Neural cell (in vitro differentiated cells): ENCODE data around the gene KRTAP5-2. TPM values are rescaled to one million over a fixed set of nuclear protein-coding genes. Genes with fewer than 3 reads are reported as not detected.

Source experiments
- H2AFZ ChIP-seq: fragments of 200-600, 300-800 bp; sonication (generic), shearing (Covaris generic); 2 replicates; pipeline ENCODE4 v1.6.0; 2014; ENCODE audit warnings: low read depth, mild to moderate bottlenecking, antibody characterized with exemption, low read length, moderate library complexity
- H3F3A ChIP-seq: fragments of 200-600 bp; shearing (Covaris generic); 2 replicates; pipeline ENCODE4 v1.6.1; 2016; ENCODE audit warnings: mild to moderate bottlenecking, moderate library complexity, mixed read lengths, antibody characterized with exemption, low read length; ENCODE audit not compliant: insufficient read depth, poor library complexity, severe bottlenecking
- H3K27ac ChIP-seq: fragments of 200-600, 300-800 bp; sonication (generic), shearing (Covaris generic); 2 replicates; pipeline ENCODE4 v1.5.1; 2014; ENCODE audit warnings: mild to moderate bottlenecking, low read length, moderate library complexity
- H3K27me3 ChIP-seq: fragments of 300-800, 200-600 bp; sonication (generic), shearing (Covaris generic); 2 replicates; pipeline ENCODE4 v1.6.0; 2014; ENCODE audit warnings: mild to moderate bottlenecking, low read depth, low read length, moderate library complexity; ENCODE audit not compliant: insufficient read depth
- H3K36me3 ChIP-seq: fragments of 300-800, 200-600 bp; sonication (generic), shearing (Covaris generic); 2 replicates; pipeline ENCODE4 v1.5.1; 2014; ENCODE audit warnings: mild to moderate bottlenecking, antibody characterized with exemption, low read length, moderate library complexity; ENCODE audit not compliant: insufficient read depth
- H3K4me2 ChIP-seq: fragments of 300-800, 200-600 bp; sonication (generic), shearing (Covaris generic); 2 replicates; pipeline ENCODE4 v1.6.0; 2014; ENCODE audit warnings: mild to moderate bottlenecking, low read length
- H3K4me3 ChIP-seq: fragments of 300-800, 200-600 bp; sonication (generic), shearing (Covaris generic); 2 replicates; pipeline ENCODE4 v1.5.1; 2014; ENCODE audit warnings: mild to moderate bottlenecking, low read length, moderate library complexity
- H3K79me2 ChIP-seq: fragments of 200-600 bp; shearing (Covaris generic); replicated peaks from 2 replicates; pipeline ENCODE4 v1.6.0; 2014; ENCODE audit warnings: mild to moderate bottlenecking, low read length, moderate library complexity; ENCODE audit not compliant: insufficient read depth
- H3K9ac ChIP-seq: fragments of 300-800, 200-600 bp; sonication (generic), shearing (Covaris generic); 2 replicates; pipeline ENCODE4 v1.6.1; 2016; ENCODE audit warnings: mild to moderate bottlenecking, low read length, mixed read lengths
- H3K9me2 ChIP-seq: fragments of 200-600 bp; shearing (Covaris generic); 2 replicates; pipeline ENCODE4 v1.6.1; 2016; ENCODE audit warnings: mild to moderate bottlenecking, low read length, mixed read lengths; ENCODE audit not compliant: insufficient read depth
- H3K9me3 ChIP-seq: fragments of 200-600, 300-800 bp; sonication (generic), shearing (Covaris generic); 2 replicates; pipeline ENCODE4 v1.6.1; 2016; ENCODE audit warnings: mild to moderate bottlenecking, mixed run types, low read length, moderate library complexity, mixed read lengths
- H4K20me1 ChIP-seq: fragments of 200-600 bp; shearing (Covaris generic); 2 replicates; pipeline ENCODE4 v1.6.1; 2016; ENCODE audit warnings: mild to moderate bottlenecking, mixed run types; ENCODE audit not compliant: insufficient read depth
- EP300 ChIP-seq: fragments of 450-650 bp; conservative IDR thresholded peaks from 2 replicates; pipeline ENCODE4 v1.6.1; 2014; ENCODE audit warnings: antibody characterized with exemption, mild to moderate bottlenecking, moderate library complexity; ENCODE audit not compliant: poor library complexity, severe bottlenecking
- EZH2 ChIP-seq: fragments of 200-600, 300-800 bp; shearing (Covaris generic), sonication (generic); IDR thresholded peaks from 2 replicates; pipeline ENCODE4 v1.6.1; 2014; ENCODE audit warnings: antibody characterized with exemption, low read length, borderline replicate concordance, mild to moderate bottlenecking; ENCODE audit not compliant: insufficient read depth, poor library complexity, severe bottlenecking
- MXI1 ChIP-seq: fragments of 450-650 bp; conservative IDR thresholded peaks from 2 replicates; pipeline ENCODE4 v1.6.1; 2014; ENCODE audit warnings: antibody characterized with exemption, mild to moderate bottlenecking; ENCODE audit not compliant: poor library complexity, severe bottlenecking
- POLR2AphosphoS5 ChIP-seq: IDR thresholded peaks from 2 replicates; pipeline ENCODE4 v1.6.1; 2012
- RAD21 ChIP-seq: fragments of 450-650 bp; conservative IDR thresholded peaks from 2 replicates; pipeline ENCODE4 v1.6.1; 2014; ENCODE audit warnings: antibody characterized with exemption, mild to moderate bottlenecking, moderate library complexity
- SMC3 ChIP-seq: fragments of 450-650 bp; conservative IDR thresholded peaks from 2 replicates; pipeline ENCODE4 v1.6.1; 2014; ENCODE audit warnings: antibody characterized with exemption, mild to moderate bottlenecking, moderate library complexity; ENCODE audit not compliant: poor library complexity
- TAF1 ChIP-seq: IDR thresholded peaks from 2 replicates; pipeline ENCODE4 v1.6.1; 2012; ENCODE audit warnings: low read depth
- polyA plus RNA-seq: library from polyadenylated mRNA; depleted of rRNA; stranded (reverse); fragments of >200 nt; gene quantifications from 2 replicates; pipeline ENCODE4 v1.2.3, GENCODE V29; 2014
- TF ChIP-seq, protein P1 (sequence below): fragments of 450-650 bp; IDR thresholded peaks from 2 replicates; pipeline ENCODE4 v1.5.1; 2014; ENCODE audit warnings: antibody characterized with exemption, mild to moderate bottlenecking, moderate library complexity; ENCODE audit not compliant: poor library complexity, severe bottlenecking
- TF ChIP-seq, protein P2 (sequence below): IDR thresholded peaks from 2 replicates; pipeline ENCODE4 v1.6.1; 2012; ENCODE audit warnings: borderline replicate concordance

The KRTAP5-2 gene
- polyA plus RNA-seq, 1 donor from 2014 or later = not detected

DNA sequence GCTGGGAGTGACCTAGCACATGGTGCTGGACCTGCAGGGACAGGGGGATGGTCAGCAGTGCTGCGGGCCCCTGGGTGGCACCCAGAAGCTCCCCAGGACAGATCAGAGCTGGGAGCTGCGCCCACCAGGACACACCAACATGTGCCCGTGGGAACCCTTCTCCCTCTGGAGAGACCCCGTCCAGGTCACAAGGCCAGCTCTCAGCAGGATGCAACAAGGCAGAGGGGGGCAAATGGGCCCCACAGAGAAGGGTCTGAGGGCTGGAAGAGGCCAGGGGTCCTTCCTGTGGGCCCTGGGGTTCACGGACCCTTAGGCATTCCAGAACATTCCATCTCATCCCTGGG, 32.2 kb downstream of the KRTAP5-2 start:
- Histone ChIP-seq H3F3A (no peaks in the 10 kb centered on the region), H3K9me3 (no peaks in the 10 kb centered on the region), H3K4me3 (no peak overlapping the region), H3K27me3 (no peaks in the 10 kb centered on the region), H3K9me2 (no peaks in the 10 kb centered on the region), H4K20me1 (peaks cover 43% of the 10 kb centered on the region), H3K9ac (peak overlapping the region; percentile 3), H3K36me3 (no peaks in the 10 kb centered on the region), H3K4me2 (no peak overlapping the region), H3K79me2 (peaks cover 50% of the 10 kb centered on the region), H2AFZ (no peak overlapping the region), H3K27ac (no peak overlapping the region)
- TF ChIP-seq SMC3 (no peak), EZH2 (no peak), RAD21 (no peak), MXI1 (no peak), TAF1 (no peak), EP300 (no peak), POLR2AphosphoS5 (no peak)
- TF ChIP-seq, protein P1, sequence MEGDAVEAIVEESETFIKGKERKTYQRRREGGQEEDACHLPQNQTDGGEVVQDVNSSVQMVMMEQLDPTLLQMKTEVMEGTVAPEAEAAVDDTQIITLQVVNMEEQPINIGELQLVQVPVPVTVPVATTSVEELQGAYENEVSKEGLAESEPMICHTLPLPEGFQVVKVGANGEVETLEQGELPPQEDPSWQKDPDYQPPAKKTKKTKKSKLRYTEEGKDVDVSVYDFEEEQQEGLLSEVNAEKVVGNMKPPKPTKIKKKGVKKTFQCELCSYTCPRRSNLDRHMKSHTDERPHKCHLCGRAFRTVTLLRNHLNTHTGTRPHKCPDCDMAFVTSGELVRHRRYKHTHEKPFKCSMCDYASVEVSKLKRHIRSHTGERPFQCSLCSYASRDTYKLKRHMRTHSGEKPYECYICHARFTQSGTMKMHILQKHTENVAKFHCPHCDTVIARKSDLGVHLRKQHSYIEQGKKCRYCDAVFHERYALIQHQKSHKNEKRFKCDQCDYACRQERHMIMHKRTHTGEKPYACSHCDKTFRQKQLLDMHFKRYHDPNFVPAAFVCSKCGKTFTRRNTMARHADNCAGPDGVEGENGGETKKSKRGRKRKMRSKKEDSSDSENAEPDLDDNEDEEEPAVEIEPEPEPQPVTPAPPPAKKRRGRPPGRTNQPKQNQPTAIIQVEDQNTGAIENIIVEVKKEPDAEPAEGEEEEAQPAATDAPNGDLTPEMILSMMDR = no peak
- TF ChIP-seq, protein P2, sequence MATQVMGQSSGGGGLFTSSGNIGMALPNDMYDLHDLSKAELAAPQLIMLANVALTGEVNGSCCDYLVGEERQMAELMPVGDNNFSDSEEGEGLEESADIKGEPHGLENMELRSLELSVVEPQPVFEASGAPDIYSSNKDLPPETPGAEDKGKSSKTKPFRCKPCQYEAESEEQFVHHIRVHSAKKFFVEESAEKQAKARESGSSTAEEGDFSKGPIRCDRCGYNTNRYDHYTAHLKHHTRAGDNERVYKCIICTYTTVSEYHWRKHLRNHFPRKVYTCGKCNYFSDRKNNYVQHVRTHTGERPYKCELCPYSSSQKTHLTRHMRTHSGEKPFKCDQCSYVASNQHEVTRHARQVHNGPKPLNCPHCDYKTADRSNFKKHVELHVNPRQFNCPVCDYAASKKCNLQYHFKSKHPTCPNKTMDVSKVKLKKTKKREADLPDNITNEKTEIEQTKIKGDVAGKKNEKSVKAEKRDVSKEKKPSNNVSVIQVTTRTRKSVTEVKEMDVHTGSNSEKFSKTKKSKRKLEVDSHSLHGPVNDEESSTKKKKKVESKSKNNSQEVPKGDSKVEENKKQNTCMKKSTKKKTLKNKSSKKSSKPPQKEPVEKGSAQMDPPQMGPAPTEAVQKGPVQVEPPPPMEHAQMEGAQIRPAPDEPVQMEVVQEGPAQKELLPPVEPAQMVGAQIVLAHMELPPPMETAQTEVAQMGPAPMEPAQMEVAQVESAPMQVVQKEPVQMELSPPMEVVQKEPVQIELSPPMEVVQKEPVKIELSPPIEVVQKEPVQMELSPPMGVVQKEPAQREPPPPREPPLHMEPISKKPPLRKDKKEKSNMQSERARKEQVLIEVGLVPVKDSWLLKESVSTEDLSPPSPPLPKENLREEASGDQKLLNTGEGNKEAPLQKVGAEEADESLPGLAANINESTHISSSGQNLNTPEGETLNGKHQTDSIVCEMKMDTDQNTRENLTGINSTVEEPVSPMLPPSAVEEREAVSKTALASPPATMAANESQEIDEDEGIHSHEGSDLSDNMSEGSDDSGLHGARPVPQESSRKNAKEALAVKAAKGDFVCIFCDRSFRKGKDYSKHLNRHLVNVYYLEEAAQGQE = no peak

DNA sequence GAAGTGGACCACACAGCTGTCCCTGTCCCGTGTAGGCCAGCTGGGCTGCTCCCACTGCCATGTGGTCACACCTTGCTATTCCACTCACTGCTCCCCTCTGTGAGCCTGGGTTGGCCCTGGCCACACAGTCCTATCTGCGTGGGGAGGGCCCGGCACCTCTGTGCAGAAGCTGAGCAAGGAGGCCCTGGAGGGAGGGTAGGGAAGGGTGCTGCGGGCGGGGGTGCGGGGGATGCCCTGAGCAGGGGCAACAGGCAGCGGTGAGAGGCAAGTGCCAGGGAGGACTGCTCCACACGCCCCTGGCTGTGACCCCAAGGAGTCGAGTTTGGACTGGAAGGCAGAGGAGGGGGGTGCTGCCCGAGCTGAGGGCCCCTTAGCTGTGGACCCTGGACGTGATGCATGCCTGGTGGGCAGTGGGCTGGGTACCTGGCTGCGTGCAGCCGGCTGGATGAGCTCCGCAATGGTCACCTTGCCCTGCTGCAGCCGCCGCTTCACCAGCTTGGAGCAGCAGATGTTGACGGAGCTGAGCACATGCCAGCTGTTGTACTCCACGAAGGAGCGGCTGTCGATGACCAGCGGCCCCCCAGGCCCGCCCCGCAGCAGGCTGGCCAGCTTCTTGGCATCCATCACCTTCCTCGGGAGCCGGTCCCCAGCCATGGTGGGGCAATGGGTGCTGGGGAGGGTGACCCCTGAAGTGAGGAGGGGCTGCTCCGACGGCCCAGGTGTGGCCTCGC, 32.8 kb downstream of the KRTAP5-2 start:
- peak overlapping the region; percentile 48 for H3K9ac ChIP-seq
- TF ChIP-seq EP300 (no peak), RAD21 (no peak), SMC3 (no peak), EZH2 (no peak), MXI1 (no peak), POLR2AphosphoS5 (peak; percentile 1)
- TF ChIP-seq, protein P2 = no peak
- TF ChIP-seq, protein P1 = no peak
- no peaks in the 10 kb centered on the region for H3F3A ChIP-seq
- no peak overlapping the region for H3K4me2 ChIP-seq
- H3K27ac ChIP-seq = peak overlapping the region; percentile 28
- peaks cover 45% of the 10 kb centered on the region for H3K79me2 ChIP-seq
- no peaks in the 10 kb centered on the region for H3K9me3 ChIP-seq
- no peaks in the 10 kb centered on the region for H3K27me3 ChIP-seq
- H4K20me1 ChIP-seq = peaks cover 48% of the 10 kb centered on the region
- H3K36me3 ChIP-seq = no peaks in the 10 kb centered on the region
- peak overlapping the region; percentile 45 for H3K4me3 ChIP-seq
- H3K9me2 ChIP-seq = no peaks in the 10 kb centered on the region
- no peak overlapping the region for H2AFZ ChIP-seq
